GM12878 (cell line): ENCODE data around the gene NELFB. TPM values are rescaled to one million over a fixed set of nuclear protein-coding genes. Genes with fewer than 3 reads are reported as not detected.

Experiments used
- ATAC-seq: fragments of 200-7000 bp; cut with Tn5 transposase; 3 replicates; pipeline ENCODE4 v1.9.1; 2020; ENCODE audit warnings: mild to moderate bottlenecking, moderate library complexity
- BruUV-seq: library from RNA; stranded (reverse); fragments of 400-500 nt; replicated peaks from 2 replicates; lab custom pipeline; 2021; lab: Mats Ljungman, UMichigan
- CTCF ChIA-PET: fragments of 300-600 bp; sonication (Branson Sonifier 250); formaldehyde crosslinking; extraction: SDS; loops from one replicate; lab custom pipeline; 2021; ENCODE audit warnings: inconsistent platforms; lab: Yijun Ruan, JAX
- POLR2A ChIA-PET: fragments of 350-600 bp; formaldehyde crosslinking; extraction: SDS; loops from one replicate; lab custom pipeline; 2021; ENCODE audit warnings: inconsistent platforms; lab: Charles Lee
- RAD21 ChIA-PET: fragments of 300-600 bp; sonication (Branson Sonifier 250); formaldehyde crosslinking; loops from one replicate; lab custom pipeline; 2023; ENCODE audit warnings: antibody characterized with exemption; ENCODE audit not compliant: unreplicated experiment; lab: Charles Lee
- SMC1A ChIA-PET: fragments of 300-600 bp; sonication (Branson Sonifier 250); formaldehyde crosslinking; loops from one replicate; lab custom pipeline; 2023; ENCODE audit not compliant: unreplicated experiment, uncharacterized antibody; lab: Charles Lee
- DNase-seq: peaks from one replicate; pipeline ENCODE4 v3.0.0-alpha.2; 2011; ENCODE audit warnings: low read depth, low spot score
- FAIRE-seq: peaks from 3 replicates; lab custom pipeline; 2011; peaks lifted over from hg19 to GRCh38; lab: Jason Lieb, UNC
- H2AFZ ChIP-seq: 2 replicates; pipeline ENCODE4 v1.6.0; 2011; ENCODE audit warnings: low read depth, low read length, control low read depth; ENCODE audit not compliant: control insufficient read depth
- H3K27ac ChIP-seq: 2 replicates; pipeline ENCODE4 v1.5.1; 2011; ENCODE audit warnings: control low read depth; ENCODE audit not compliant: control insufficient read depth, insufficient read depth
- H3K27me3 ChIP-seq, 2 experiments: replicated peaks in 1 of 2; 2 replicates each; pipeline versions ENCODE4 v1.6.0 to v1.6.1; 2011; ENCODE audit warnings: low read length in 1 of 2; ENCODE audit not compliant: control insufficient read depth in 2 of 2, insufficient read depth in 2 of 2
- H3K36me3 ChIP-seq, 2 experiments: 2 replicates each; pipeline ENCODE4 v1.5.1; 2011; ENCODE audit warnings: low read length in 1 of 2; ENCODE audit not compliant: control insufficient read depth in 2 of 2, insufficient read depth in 2 of 2
- H3K4me1 ChIP-seq: 2 replicates; pipeline ENCODE4 v1.6.1; 2011; ENCODE audit warnings: mild to moderate bottlenecking, low read length, moderate library complexity, mixed read lengths; ENCODE audit not compliant: control insufficient read depth, insufficient read depth
- H3K4me2 ChIP-seq: 2 replicates; pipeline ENCODE4 v1.6.0; 2011; ENCODE audit warnings: control low read depth; ENCODE audit not compliant: control insufficient read depth, insufficient read depth
- H3K4me3 ChIP-seq: fragments of 200-600 bp; sonication (generic); 2 replicates; pipeline ENCODE4 v1.5.1; 2016
- H3K79me2 ChIP-seq: 2 replicates; pipeline ENCODE4 v1.6.0; 2011; ENCODE audit warnings: low read length; ENCODE audit not compliant: control insufficient read depth, insufficient read depth
- H3K9ac ChIP-seq: 2 replicates; pipeline ENCODE4 v1.8.0; 2011; ENCODE audit warnings: low read length, control low read depth, mixed read lengths; ENCODE audit not compliant: control insufficient read depth, insufficient read depth
- H3K9me3 ChIP-seq: replicated peaks from 3 replicates; pipeline ENCODE4 v1.5.1; 2011; ENCODE audit warnings: mild to moderate bottlenecking, low read length; ENCODE audit not compliant: control insufficient read depth, insufficient read depth
- H4K20me1 ChIP-seq: 2 replicates; pipeline ENCODE4 v1.6.0; 2011; ENCODE audit not compliant: control insufficient read depth, insufficient read depth
- CEBPZ ChIP-seq: fragments of 150-350 bp; IDR thresholded peaks from 2 replicates; pipeline ENCODE4 v1.6.1; 2016; ENCODE audit warnings: low read depth, low read length
- POLR2A ChIP-seq: IDR thresholded peaks from 2 replicates; pipeline ENCODE4 v1.6.1; 2011; ENCODE audit warnings: low read depth, mild to moderate bottlenecking, low read length
- WGBS: methylation state at CpG from one replicate; pipeline ENCODE4 v1.1.6; 2016; ENCODE audit warnings: low lambda C conversion rate; ENCODE audit not compliant: insufficient replicate concordance, insufficient coverage; ENCODE audit errors: missing lambda C conversion rate; 5-methylcytosine and 5-hydroxymethylcytosine counted together
- in situ Hi-C: fragments of 300-500 bp; cut with MboI; formaldehyde crosslinking; loops from 9 replicates; pipeline ENCODE4 v1.14.3; 2018; ENCODE audit warnings: mixed read lengths
- intact Hi-C: fragments of 100-400 bp; cut with micrococcal nuclease; formaldehyde crosslinking; loops from one replicate; pipeline ENCODE4 v1.14.2; 2022; ENCODE audit not compliant: unreplicated experiment
- polyA plus RNA-seq, 11 experiments: library from polyadenylated mRNA; depleted of rRNA in 4 of 11; unstranded in 6 of 11; stranded (reverse) in 5 of 11; fragments of >200 nt; fragmentation: Nextera tagmentation in 4 of 11; fragmentation: Illumina TruSeq in 1 of 11; extraction: Ambion mirVana in 4 of 11; extraction: Trizol in 1 of 11; gene quantifications; 1 replicate in 1 of 11; 2 replicates in 10 of 11; pipeline versions ENCODE4 v1.2.1 to v1.2.3, GENCODE V29; 2011 to 2016; ENCODE audit warnings: inconsistent platforms in 2 of 11, missing spikeins in 2 of 11, low read depth in 1 of 11
- total RNA-seq, 4 experiments: library from RNA; depleted of rRNA in 3 of 4; stranded (reverse); fragments of >200 nt in 3 of 4; fragmentation: Illumina TruSeq in 1 of 4; extraction: Trizol in 1 of 4; gene quantifications; 2 replicates each; pipeline versions ENCODE4 v1.2.1 to v1.2.3, GENCODE V29; 2013 to 2021

NELFB gene
- total and polyA plus RNA-seq, 10 of the 15 experiments (the other 5 are each of a cell fraction or from before 2014, with no cell fraction given): 0.19 to 63.4 (median 30.9) TPM

- intact Hi-C loops: no loop called here
- WGBS: 94% methylated on average over 23 of the region's 30 CpGs
- H3K4me1 ChIP-seq: no peaks in the 10 kb centered on the region
- FAIRE-seq: no peak
- H3K36me3 ChIP-seq: peaks cover 0 to 2% of the 10 kb centered on the region in 2 experiments; a peak in 2 of 4 replicates
- no peaks in the 10 kb centered on the region for H4K20me1 ChIP-seq
- ChIA-PET POLR2A (no interaction called here), SMC1A (no interaction called here), CTCF (no interaction called here), RAD21 (no interaction called here)
- no peak for ATAC-seq
- no peak overlapping the region for H2AFZ ChIP-seq
- DNase-seq: no peak
- in situ Hi-C loops: no loop called here
- no peak overlapping the region for H3K4me2 ChIP-seq
- no TSS peak for BruUV-seq
- no peaks in the 10 kb centered on the region for H3K9me3 ChIP-seq
- no peaks in the 10 kb centered on the region for H3K27me3 ChIP-seq
- no peaks in the 10 kb centered on the region for H3K79me2 ChIP-seq
- no peak overlapping the region for H3K4me3 ChIP-seq
- H3K27ac ChIP-seq: no peak overlapping the region
- no peak overlapping the region for H3K9ac ChIP-seq
- no peak for TF ChIP-seq CEBPZ
- TF ChIP-seq POLR2A: 0 out of 2 replicates have a peak, but pooled peaks have one; percentile 3
Measured at GRCh38 chr9:137216188-137216965, 38.8 kb upstream of the NELFB start.
